GM19467 (cell line): ENCODE results near the gene KRT72.
"Not testable (repeated sequence)": the region's sequence is repeated elsewhere in the genome, so short reads cannot be mapped to it uniquely, and the experiment has no call there.

Experiments used
- ATAC-seq: cut with Tn5 transposase; IDR thresholded peaks from one replicate; pipeline ENCODE4 v1.9.1; 2021; ENCODE audit warnings: mild to moderate bottlenecking, moderate library complexity; ENCODE audit not compliant: unreplicated experiment

Gene KRT72

GRCh38 chr12:52608826-52609630, 7.8 kb upstream of the KRT72 start:
- no peak for ATAC-seq

GRCh38 chr12:52608161-52608560, 6.9 kb upstream of the KRT72 start:
- no peak for ATAC-seq

- no peak for ATAC-seq
Observed at GRCh38 chr12:52607314-52607713, 6.1 kb upstream of the KRT72 start.

GRCh38 chr12:52606581-52607218, 5.4 kb upstream of the KRT72 start:
- no peak for ATAC-seq

GRCh38 chr12:52606096-52606495, 4.8 kb upstream of the KRT72 start:
- no peak for ATAC-seq

GRCh38 chr12:52605542-52605941, 4.3 kb upstream of the KRT72 start:
- ATAC-seq: no peak

GRCh38 chr12:52604859-52605258, 3.6 kb upstream of the KRT72 start:
- ATAC-seq: no peak

GRCh38 chr12:52603314-52603713, 2.1 kb upstream of the KRT72 start:
- ATAC-seq: no peak

- ATAC-seq: no peak
Observed at GRCh38 chr12:52602552-52602951, 1.3 kb upstream of the KRT72 start.

GRCh38 chr12:52601671-52602070, 408 bp upstream of the KRT72 start:
- ATAC-seq: no peak

GRCh38 chr12:52600475-52600874, 788 bp downstream of the KRT72 start:
- no peak for ATAC-seq

- no peak for ATAC-seq
Observed at GRCh38 chr12:52600071-52600470, 1.2 kb downstream of the KRT72 start.

GRCh38 chr12:52598966-52599365, 2.3 kb downstream of the KRT72 start:
- ATAC-seq: no peak

- ATAC-seq: not testable (repeated sequence)
Observed at GRCh38 chr12:52594237-52594636, 7.0 kb downstream of the KRT72 start.

- ATAC-seq: no peak
Observed at GRCh38 chr12:52591521-52591920, 9.7 kb downstream of the KRT72 start.

GRCh38 chr12:52590021-52590420, 11.2 kb downstream of the KRT72 start:
- ATAC-seq: no peak

GRCh38 chr12:52587563-52587962, 13.7 kb downstream of the KRT72 start:
- ATAC-seq: no peak

GRCh38 chr12:52585946-52586345, 15.3 kb downstream of the KRT72 start:
- no peak for ATAC-seq

- ATAC-seq: no peak
Observed at GRCh38 chr12:52585066-52585465, 16.2 kb downstream of the KRT72 start.

GRCh38 chr12:52584156-52584682, 17.0 kb downstream of the KRT72 start:
- ATAC-seq: no peak

GRCh38 chr12:52582971-52583456, 18.2 kb downstream of the KRT72 start:
- no peak for ATAC-seq

GRCh38 chr12:52582486-52582885, 18.8 kb downstream of the KRT72 start:
- no peak for ATAC-seq
